Tibial nerve (tissue), 4 donors: ENCODE measurements around the gene RFNG. TPM values are rescaled to one million over a fixed set of nuclear protein-coding genes. Genes with fewer than 3 reads are reported as not detected.

Source experiments
- DNase-seq, 2 donors: peaks; one replicate each; pipeline ENCODE4 v3.0.0-alpha.2; 2019; ENCODE audit warnings: low spot score in 2 of 2
- H3K27ac ChIP-seq, 4 donors: fragments of 200-600 bp; sonication (generic) in 3 of 4; one replicate each; pipeline ENCODE4 v1.5.1; 2017 to 2019; ENCODE audit warnings: mild to moderate bottlenecking in 1 of 4
- H3K27me3 ChIP-seq, 2 donors: fragments of 200-600 bp; sonication (generic) in 1 of 2; one replicate each; pipeline versions ENCODE4 v1.5.1 to v1.6.0; 2017 to 2019
- H3K36me3 ChIP-seq, 3 donors: fragments of 200-600 bp; sonication (generic); one replicate each; pipeline ENCODE4 v1.5.1; 2018 to 2019
- H3K4me1 ChIP-seq, 4 donors: fragments of 200-600 bp; sonication (generic) in 3 of 4; one replicate each; pipeline ENCODE4 v1.5.1; 2017 to 2019
- H3K4me3 ChIP-seq, 4 donors: fragments of 200-600 bp; sonication (generic) in 3 of 4; one replicate each; pipeline ENCODE4 v1.5.1; 2017 to 2019; ENCODE audit warnings: mild to moderate bottlenecking in 1 of 4, moderate library complexity in 1 of 4
- H3K9me3 ChIP-seq, 4 donors: fragments of 200-600 bp; sonication (generic) in 3 of 4; one replicate each; pipeline ENCODE4 v1.5.1; 2017 to 2019
- CTCF ChIP-seq, 5 experiments: fragments of 200-600 bp in 3 of 5; fragments of 450-650 bp in 2 of 5; sonication (generic) in 3 of 5; IDR thresholded peaks; one replicate each; pipeline ENCODE4 v1.5.1; 2016 to 2019; ENCODE audit warnings: antibody characterized with exemption in 5 of 5, mild to moderate bottlenecking in 3 of 5, moderate library complexity in 2 of 5
- EP300 ChIP-seq, 2 donors: sonication (generic); formaldehyde crosslinking; IDR thresholded peaks; one replicate each; pipeline ENCODE4 v1.6.1; 2017; ENCODE audit warnings: antibody characterized with exemption in 2 of 2, mild to moderate bottlenecking in 1 of 2
- POLR2A ChIP-seq, 2 donors: fragments of 450-650 bp; IDR thresholded peaks; one replicate each; pipeline ENCODE4 v1.6.1; 2017; ENCODE audit warnings: antibody characterized with exemption in 2 of 2, mild to moderate bottlenecking in 2 of 2, moderate library complexity in 2 of 2
- WGBS, 2 donors: methylation state at CpG; one replicate each; pipeline ENCODE4 v1.1.5; 2018; 5-methylcytosine and 5-hydroxymethylcytosine counted together
- total RNA-seq, 4 donors: library from RNA; depleted of rRNA; stranded (reverse); fragments of >200 nt; gene quantifications; one replicate each; pipeline ENCODE4 v1.1.0, GENCODE V29; 2016

Gene RFNG
- total RNA-seq, 4 donors from 2014 or later, result 43.5 to 70.2 (median 64.4) TPM

- no peak for DNase-seq
- Histone ChIP-seq H3K27ac (peak overlapping the region; percentile 65 to 90 (median 72)), H3K4me1 (peaks cover 3 to 62% (median 19%) of the 10 kb centered on the region in 4 donors), H3K9me3 (no peaks in the 10 kb centered on the region), H3K4me3 (peak overlapping the region; percentile 48 to 95 (median 71)), H3K36me3 (peaks cover 3 to 72% (median 12%) of the 10 kb centered on the region in 3 donors), H3K27me3 (no peaks in the 10 kb centered on the region)
- TF ChIP-seq CTCF (IDR thresholded peaks at IDR 0.05) (no peak), POLR2A (IDR thresholded peaks at IDR 0.05) (no peak), EP300 (IDR thresholded peaks at IDR 0.05) (no peak)
- 8 to 20% methylated on average over 48 to 59 of the region's 79 CpGs for WGBS, 2 donors
These were observed 610 bp downstream of the RFNG start for GRCh38 chr17:82050761-82051641.

DNA sequence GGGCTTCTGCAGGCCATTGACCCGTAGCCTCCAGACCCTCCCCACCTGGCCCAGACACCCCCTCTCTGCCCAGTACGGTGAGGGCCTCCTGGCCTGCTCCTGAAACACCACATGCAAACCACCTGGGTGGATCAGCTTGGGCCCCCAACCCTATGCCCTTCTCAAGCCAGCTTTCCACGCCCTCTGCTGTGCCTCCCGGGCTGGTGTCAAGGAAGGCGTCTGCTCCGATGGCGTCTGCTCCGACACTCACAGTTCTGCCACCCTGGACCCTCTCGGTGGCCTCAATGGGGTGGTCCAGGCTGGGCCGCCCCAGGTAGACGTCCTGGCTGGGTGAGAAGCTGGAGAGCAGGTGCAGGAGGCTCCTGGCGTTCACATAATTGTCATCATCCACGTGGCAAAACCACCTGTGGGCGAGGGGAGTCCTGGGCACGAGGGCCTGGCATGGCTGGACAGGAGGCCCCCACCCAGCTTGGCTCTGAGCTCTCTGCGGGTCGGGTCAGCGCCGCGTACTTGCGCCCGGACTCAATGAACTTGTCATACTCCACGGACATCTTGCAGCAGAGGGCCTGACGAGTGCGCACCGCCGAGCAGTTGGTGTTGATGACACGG lies 1.4 kb downstream of the RFNG start:
- 82 to 90% methylated on average over 19 of the region's 28 CpGs for WGBS, 2 donors
- no peak for DNase-seq
- TF ChIP-seq EP300 (IDR thresholded peaks at IDR 0.05) (no peak), POLR2A (IDR thresholded peaks at IDR 0.05) (no peak), CTCF (IDR thresholded peaks at IDR 0.05) (no peak)
- Histone ChIP-seq H3K27me3 (no peaks in the 10 kb centered on the region), H3K27ac (peak overlapping the region in 2 of 4 donors; percentile 74 to 90), H3K4me1 (peaks cover 3 to 59% (median 19%) of the 10 kb centered on the region in 4 donors), H3K4me3 (peak overlapping the region; percentile 48 to 95 (median 71)), H3K36me3 (peaks cover 3 to 65% (median 10%) of the 10 kb centered on the region in 3 donors), H3K9me3 (no peaks in the 10 kb centered on the region)

GRCh38 chr17:82049521-82049971 lies 2.1 kb downstream of the RFNG start:
- TF ChIP-seq EP300 (IDR thresholded peaks at IDR 0.05) (no peak), CTCF (IDR thresholded peaks at IDR 0.05) (no peak), POLR2A (IDR thresholded peaks at IDR 0.05) (no peak)
- 91 to 95% methylated on average over 5 to 15 of the region's 16 CpGs for WGBS, 2 donors
- Histone ChIP-seq H3K9me3 (no peaks in the 10 kb centered on the region), H3K36me3 (peaks cover 3 to 57% (median 3%) of the 10 kb centered on the region in 3 donors), H3K4me1 (peaks cover 3 to 56% (median 19%) of the 10 kb centered on the region in 4 donors), H3K4me3 (no peak overlapping the region), H3K27ac (peak overlapping the region in 1 of 4 donors; percentile 90), H3K27me3 (no peaks in the 10 kb centered on the region)
- DNase-seq, result no peak

- Histone ChIP-seq H3K4me1 (peaks cover 3 to 53% (median 19%) of the 10 kb centered on the region in 4 donors), H3K27me3 (no peaks in the 10 kb centered on the region), H3K9me3 (no peaks in the 10 kb centered on the region), H3K27ac (peak overlapping the region in 1 of 4 donors; percentile 90), H3K36me3 (peaks cover 0 to 53% (median 3%) of the 10 kb centered on the region in 3 donors), H3K4me3 (no peak overlapping the region)
- no peak for TF ChIP-seq CTCF (IDR thresholded peaks at IDR 0.05)
- TF ChIP-seq POLR2A (IDR thresholded peaks at IDR 0.05), result no peak
- no peak for TF ChIP-seq EP300 (IDR thresholded peaks at IDR 0.05)
- 72 to 90% methylated on average over 8 of the region's 8 CpGs for WGBS, 2 donors
- no peak for DNase-seq
These were observed 2.5 kb downstream of the RFNG start for GRCh38 chr17:82049106-82049505.
